CD1c-positive myeloid dendritic cell (primary cell): ENCODE results near the gene TBX15.
A peak's percentile ranks its signal among the peaks of the same experiment; 100 is the strongest.

Experiments used
- DNase-seq: peaks from one replicate; pipeline ENCODE4 v3.0.0-alpha.2; 2016; ENCODE audit errors: extremely low spot score

TBX15 gene

GRCh38 chr1:118984722-118985639, 3.2 kb downstream of the TBX15 start:
- DNase-seq, result no peak

- DNase-seq, result peak; percentile 50
These were observed 3.9 kb downstream of the TBX15 start for GRCh38 chr1:118984086-118984721.

DNA sequence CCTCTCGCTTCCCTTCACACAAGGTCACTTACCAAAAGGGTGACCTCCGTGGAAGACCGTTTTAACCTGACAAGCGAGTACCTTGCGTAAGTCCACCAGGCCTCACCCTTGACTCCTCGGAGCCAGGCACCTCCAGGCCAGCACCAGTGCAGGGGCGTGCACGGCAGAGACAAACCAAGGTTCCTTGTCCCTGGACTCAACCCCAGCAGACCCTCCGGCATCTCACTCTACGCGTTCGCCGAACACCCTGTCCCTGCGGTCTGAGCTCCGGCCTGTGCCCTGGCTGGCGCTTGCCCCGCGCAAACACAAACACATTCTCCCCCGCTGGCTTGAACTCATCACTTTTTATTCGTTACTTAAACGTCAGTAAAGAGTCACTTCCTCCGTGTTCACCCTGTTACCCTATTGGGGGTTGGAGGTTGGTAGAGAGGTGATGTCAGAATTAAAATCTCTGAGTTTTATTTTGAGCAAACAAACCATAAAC, 4.5 kb downstream of the TBX15 start:
- no peak for DNase-seq

DNA sequence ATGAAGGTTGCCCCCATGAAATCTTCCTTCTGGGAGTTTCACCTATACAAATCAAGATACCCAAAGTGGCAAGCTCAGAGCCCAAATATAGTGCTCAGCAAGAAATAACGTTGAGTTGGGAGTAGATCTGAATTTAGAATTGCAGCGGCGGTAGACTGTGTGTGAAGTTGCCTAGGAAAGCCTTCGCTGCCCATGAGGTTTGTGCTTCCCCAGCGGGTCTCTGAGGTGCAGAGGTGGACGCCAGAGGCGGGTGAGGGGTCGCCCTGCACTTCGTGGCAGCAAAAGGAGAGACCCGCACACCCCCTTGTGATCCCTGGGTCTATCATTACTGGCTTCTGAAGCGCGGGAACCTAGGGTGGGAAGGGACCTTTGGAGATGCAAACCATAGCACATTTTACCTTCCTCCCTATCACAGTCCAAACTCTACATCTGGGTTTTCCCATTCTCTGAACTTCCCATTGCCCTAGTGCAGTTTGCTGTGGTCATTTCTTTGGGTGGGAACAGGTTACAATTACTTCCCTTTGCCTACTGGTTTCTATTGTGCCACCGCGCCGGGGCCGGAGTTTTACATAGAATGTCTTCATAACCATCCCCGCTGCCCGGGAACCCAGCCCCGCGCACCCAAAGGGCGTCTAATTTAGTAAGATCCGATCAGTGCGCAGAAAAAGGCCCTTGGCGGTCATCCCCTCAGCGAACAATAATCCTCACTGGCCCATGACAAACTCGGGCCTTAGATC, 5.2 kb downstream of the TBX15 start:
- DNase-seq, result no peak

GRCh38 chr1:118982266-118982665, 5.9 kb downstream of the TBX15 start:
- no peak for DNase-seq

GRCh38 chr1:118981436-118981835, 6.7 kb downstream of the TBX15 start:
- DNase-seq, result no peak

GRCh38 chr1:118979754-118980575, 8.2 kb downstream of the TBX15 start:
- no peak for DNase-seq

DNA sequence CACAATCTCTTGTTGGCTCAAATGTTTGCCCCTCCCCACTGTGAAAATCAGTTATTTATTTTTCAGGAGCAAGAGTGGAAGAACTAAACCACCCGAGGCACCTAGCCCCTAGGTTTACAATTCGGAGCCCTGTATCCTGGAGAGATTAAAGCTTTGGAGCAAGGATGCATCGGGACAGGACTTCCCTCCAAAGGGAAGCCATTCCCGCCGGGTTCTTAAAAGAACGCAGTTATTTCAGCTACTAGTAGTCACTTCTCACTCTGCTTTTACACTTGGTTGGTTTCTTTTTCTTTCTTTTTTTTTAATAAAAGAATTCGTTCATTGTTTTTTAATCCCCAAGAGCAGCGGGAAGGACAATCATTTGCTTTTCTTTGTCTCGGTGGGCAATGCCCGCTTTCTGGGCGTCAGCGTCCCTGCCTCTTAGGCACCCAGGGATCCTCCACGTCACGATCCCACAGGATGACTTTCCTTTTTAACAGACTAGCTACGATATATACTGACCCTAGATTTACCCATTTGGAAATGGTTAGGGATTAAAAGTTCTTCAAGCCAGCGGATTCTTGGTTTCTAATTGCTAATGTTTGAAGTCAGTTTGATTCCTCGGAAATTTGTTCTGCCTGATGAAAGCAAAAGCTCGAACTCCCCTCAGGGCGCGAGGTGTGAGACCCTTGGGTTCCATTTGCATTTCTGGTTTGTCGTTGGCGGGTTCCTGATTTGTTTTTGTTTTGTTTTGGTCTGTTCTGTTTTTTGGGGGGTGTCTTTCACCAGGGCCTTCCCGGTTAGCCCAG, 9.0 kb downstream of the TBX15 start:
- DNase-seq, result no peak

GRCh38 chr1:118977600-118977999, 10.5 kb downstream of the TBX15 start:
- no peak for DNase-seq

DNA sequence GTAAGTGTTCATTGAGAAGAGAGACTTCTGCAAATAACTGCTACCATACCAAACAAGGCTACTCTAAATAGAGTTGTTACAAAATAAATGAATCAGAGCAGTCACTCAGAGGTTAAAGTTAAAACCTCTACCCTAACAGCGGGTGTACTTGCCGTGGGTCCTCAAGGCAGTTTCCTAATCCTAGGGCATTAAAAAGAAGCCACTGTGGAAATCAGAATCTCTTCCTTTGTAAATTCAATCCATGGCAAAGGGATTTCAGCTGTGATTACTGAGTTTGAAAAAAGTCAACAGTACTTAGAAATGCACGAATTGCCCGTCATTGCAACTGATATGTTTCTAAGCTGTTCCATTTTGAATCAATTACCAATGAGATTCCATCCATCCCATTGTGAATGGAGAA, 13.5 kb downstream of the TBX15 start:
- no peak for DNase-seq

DNA sequence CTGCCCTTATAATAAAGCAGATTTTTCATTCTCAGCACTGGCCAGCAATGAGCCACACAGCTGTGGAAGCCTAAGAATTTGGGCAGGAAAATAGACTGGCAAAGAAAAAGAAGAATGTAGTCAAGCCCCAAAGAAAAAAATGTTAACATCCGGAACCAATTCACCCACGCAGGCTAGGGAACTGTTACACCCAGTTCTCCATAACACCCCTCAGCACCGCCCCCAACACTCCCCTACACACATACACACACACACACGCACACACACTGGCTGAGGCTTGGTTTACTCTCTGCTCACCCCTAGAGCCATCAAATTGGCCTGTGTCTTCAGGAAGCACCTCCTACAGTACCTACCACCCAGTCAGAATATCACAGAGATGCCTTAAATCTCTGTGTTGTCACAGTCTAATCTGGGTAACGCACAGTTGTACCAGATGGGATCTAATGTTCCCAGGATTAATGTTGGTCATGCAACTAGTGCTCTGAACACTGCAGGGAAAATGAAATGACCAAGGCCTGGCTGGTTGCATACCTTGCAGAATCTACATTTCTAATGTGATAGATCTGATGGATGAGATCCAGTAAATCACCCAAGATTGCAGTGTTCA, 14.5 kb downstream of the TBX15 start:
- DNase-seq, result no peak

GRCh38 chr1:118973032-118973431, 15.1 kb downstream of the TBX15 start:
- no peak for DNase-seq

DNA sequence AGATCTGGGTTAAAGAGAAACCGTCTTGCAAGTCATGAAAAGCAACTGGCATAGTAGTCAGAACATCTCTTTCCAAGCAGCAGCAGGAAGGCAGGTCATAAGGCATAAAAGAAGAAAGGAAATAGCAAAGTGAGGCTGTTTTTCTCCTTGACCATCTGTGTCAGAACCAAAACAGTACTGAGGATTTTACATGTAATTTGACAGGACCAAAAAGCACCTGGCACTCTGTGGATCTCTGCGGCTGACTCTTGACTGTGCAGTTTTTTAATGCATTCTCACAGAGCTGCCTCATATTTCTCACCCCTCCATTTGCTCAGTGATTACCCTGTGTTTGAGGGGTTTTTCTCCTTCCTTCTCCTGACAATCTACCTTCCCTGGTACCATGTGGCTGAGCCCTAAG, 17.7 kb downstream of the TBX15 start:
- DNase-seq, result no peak

DNA sequence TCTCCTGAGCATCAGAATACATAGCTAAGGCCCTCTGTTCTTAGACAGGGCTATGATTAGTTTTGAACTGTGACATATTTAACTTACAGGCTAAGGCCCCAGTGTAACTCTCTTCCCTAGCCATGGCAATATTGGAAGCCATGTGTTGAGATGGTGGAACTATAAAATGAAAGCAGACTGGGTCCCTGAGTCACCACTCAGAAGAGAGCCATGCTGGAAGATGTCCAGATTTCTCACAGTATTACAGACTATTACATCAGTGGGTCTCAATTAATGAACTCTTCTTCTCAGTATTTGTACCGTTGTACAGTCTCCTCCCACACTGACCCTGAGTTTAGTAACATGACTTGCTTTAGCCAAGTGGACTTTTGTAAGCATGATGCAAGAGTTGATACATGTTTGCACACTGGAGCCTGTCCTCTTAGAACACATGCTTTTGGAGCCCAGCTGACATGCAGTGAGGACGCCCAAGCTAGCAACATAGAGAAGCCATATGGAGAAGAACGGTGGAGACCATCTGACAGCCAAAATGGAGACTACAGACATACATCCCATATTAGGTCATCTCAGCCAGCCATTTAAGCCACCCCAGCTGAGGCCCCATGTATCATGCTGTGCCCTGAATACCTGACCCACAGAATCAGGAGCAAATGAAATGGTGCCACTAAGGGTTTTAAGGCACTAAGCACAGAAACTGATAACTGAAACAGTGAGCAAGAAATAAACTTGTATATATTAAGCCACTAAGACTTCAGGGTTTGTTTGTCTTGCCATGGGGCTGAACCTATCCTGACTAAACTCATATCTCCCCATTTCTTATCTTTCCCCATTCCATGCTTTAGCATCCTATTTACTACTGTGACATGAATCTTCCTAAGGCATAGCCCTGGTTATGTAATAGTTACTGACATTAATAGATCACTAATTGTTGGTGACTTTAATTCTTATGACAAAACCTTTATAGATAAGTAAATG, 24.4 kb downstream of the TBX15 start:
- no peak for DNase-seq

- DNase-seq, result no peak
These were observed 25.0 kb downstream of the TBX15 start for GRCh38 chr1:118963138-118963455.

DNA sequence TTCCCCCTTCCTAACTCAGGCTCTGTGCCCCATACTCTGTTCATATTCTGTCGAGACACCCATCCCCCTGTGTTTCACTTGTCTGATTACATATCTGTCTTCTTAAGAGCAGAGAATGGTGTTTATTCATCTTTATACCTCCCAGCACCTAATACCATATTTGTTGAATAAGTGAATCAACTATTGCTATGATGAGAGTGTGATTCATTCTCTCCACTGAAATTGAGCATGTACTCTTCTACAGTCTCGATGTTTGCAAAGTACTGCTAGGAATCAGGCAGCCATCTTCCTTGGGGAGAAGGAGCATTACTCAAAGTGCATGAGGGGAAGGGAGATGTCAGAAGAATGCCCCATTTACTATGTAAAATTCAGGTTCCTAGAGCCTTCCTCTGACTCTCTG, 27.0 kb downstream of the TBX15 start:
- no peak for DNase-seq

DNA sequence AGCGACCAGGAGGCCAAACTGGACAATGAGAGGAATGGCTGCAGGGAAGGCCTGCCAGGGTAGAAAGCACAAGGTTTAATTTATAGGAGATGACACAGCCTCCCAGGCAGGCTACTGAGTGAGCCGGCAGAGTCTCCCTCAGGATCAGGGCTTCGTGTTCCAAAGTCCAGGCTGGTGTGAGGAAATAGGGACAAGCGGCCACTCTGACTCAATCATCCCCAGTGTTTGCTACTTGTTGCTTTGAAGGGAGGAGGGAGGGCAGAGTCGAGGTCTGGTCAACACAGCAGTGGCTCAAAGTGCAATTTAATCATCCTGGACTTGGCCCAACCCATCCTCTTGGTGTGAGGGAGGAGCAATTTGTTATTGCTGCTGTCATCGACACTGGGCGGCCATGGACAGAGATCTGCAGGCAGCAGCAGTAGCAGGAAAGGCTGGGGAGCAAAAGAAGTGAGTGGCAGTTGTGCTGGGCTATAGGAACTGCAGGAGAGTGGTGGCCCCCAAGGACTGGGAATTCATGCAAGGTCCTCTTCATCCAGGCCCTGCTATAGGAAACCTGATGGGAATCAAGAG, 27.5 kb downstream of the TBX15 start:
- no peak for DNase-seq

DNA sequence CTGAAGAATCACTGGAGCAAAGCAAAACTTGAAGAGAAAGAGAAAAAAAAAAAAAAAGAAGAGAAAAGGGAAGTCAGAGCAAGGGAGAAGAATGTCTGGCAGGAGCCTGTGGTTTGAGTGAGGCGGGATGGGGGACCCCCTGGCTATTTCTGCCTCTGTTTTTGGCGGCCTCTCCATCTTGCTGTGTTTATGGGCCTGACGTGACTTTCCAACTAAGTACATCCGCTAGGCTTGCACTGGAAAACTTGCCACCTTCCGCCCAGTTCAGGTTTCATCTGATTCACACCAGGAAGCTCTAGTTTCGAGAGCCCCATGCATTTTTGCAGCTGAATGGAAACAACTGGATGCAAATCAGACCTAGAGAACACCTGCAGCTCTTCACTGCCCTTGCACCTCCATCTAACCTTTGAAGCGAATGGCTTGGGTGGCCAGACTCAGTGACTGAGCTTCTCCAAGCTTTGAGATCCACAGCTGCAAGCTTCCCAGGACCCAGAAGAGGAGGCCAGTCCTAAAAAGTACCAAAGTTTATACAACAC, 28.0 kb downstream of the TBX15 start:
- DNase-seq, result no peak
